ENCODE results near the gene UBE2M.
"Not testable (repeated sequence)": the region's sequence is repeated elsewhere in the genome, so short reads cannot be mapped to it uniquely, and the experiment has no call there.

UBE2M gene

GRCh38 chr19:58510084-58510862, 48.1 kb downstream of the UBE2M start:
- H2AFZ ChIP-seq (ENCODE audit: low read length): no peak overlapping the region
- no peak for TF ChIP-seq EZH2phosphoT487 (IDR thresholded peaks at IDR 0.05; ENCODE audit: borderline replicate concordance)
- TF ChIP-seq CTCF (conservative IDR thresholded peaks at IDR 0.05; ENCODE audit: low read length): no peak
- H3K79me2 ChIP-seq (ENCODE audit: insufficient read depth, low read length): peaks cover 10% of the 10 kb centered on the region; the same call in 1 of the 2 replicates
- peaks cover 12% of the 10 kb centered on the region for H3K4me1 ChIP-seq (ENCODE audit: insufficient read depth, low read length, poor library complexity, severe bottlenecking)
- no peaks in the 10 kb centered on the region for H3K9me2 ChIP-seq (replicated peaks; ENCODE audit: low read depth, low read length)
- no peaks in the 10 kb centered on the region for H3K27me3 ChIP-seq (ENCODE audit: insufficient read depth, low read length, poor library complexity, severe bottlenecking)
- H3F3A ChIP-seq (ENCODE audit: low read depth): no peaks in the 10 kb centered on the region
- H3K4me2 ChIP-seq (ENCODE audit: low read depth, low read length, poor library complexity, severe bottlenecking): no peak overlapping the region
- no peak overlapping the region for H3K4me3 ChIP-seq (ENCODE audit: low read length, poor library complexity, severe bottlenecking)
- H4K20me1 ChIP-seq (ENCODE audit: insufficient read depth, low read length, poor library complexity, severe bottlenecking): no peaks in the 10 kb centered on the region
- no peak overlapping the region for H3K9ac ChIP-seq (ENCODE audit: low read depth, low read length, poor library complexity, severe bottlenecking)
- H3K36me3 ChIP-seq (ENCODE audit: insufficient read depth, low read length): no peaks in the 10 kb centered on the region
- no peaks in the 10 kb centered on the region for H3K9me3 ChIP-seq (ENCODE audit: insufficient read depth, low read depth, low read length)

- no peaks in the 10 kb centered on the region for H3K36me3 ChIP-seq (ENCODE audit: insufficient read depth, low read length)
- H3K4me2 ChIP-seq (ENCODE audit: low read depth, low read length, poor library complexity, severe bottlenecking): no peak overlapping the region
These were observed 48.7 kb downstream of the UBE2M start for GRCh38 chr19:58509731-58510083.

GRCh38 chr19:58507602-58508223, 50.7 kb downstream of the UBE2M start:
- H3F3A ChIP-seq (ENCODE audit: low read depth); H3K4me3 ChIP-seq (ENCODE audit: low read length, poor library complexity, severe bottlenecking); H3K4me2 ChIP-seq (ENCODE audit: low read depth, low read length, poor library complexity, severe bottlenecking); H4K20me1 ChIP-seq (ENCODE audit: insufficient read depth, low read length, poor library complexity, severe bottlenecking); H3K9ac ChIP-seq (ENCODE audit: low read depth, low read length, poor library complexity, severe bottlenecking); H3K9me2 ChIP-seq (replicated peaks; ENCODE audit: low read depth, low read length); H2AFZ ChIP-seq (ENCODE audit: low read length); H3K36me3 ChIP-seq (ENCODE audit: insufficient read depth, low read length); H3K27me3 ChIP-seq (ENCODE audit: insufficient read depth, low read length, poor library complexity, severe bottlenecking); H3K4me1 ChIP-seq (ENCODE audit: insufficient read depth, low read length, poor library complexity, severe bottlenecking); H3K79me2 ChIP-seq (ENCODE audit: insufficient read depth, low read length); H3K9me3 ChIP-seq (ENCODE audit: insufficient read depth, low read depth, low read length): not testable (repeated sequence)

More at GRCh38 chr19:58509731-58510083, 48.7 kb downstream of the UBE2M start:
- H3K4me3 ChIP-seq (ENCODE audit: low read length, poor library complexity, severe bottlenecking): no peak overlapping the region
- no peaks in the 10 kb centered on the region for H4K20me1 ChIP-seq (ENCODE audit: insufficient read depth, low read length, poor library complexity, severe bottlenecking)
- peaks cover 5% of the 10 kb centered on the region; the same call in 1 of the 2 replicates for H3K79me2 ChIP-seq (ENCODE audit: insufficient read depth, low read length)
- no peaks in the 10 kb centered on the region for H3K9me2 ChIP-seq (replicated peaks; ENCODE audit: low read depth, low read length)
- H3K4me1 ChIP-seq (ENCODE audit: insufficient read depth, low read length, poor library complexity, severe bottlenecking): peaks cover 11% of the 10 kb centered on the region
- no peaks in the 10 kb centered on the region for H3K27me3 ChIP-seq (ENCODE audit: insufficient read depth, low read length, poor library complexity, severe bottlenecking)
- no peaks in the 10 kb centered on the region for H3F3A ChIP-seq (ENCODE audit: low read depth)
- H2AFZ ChIP-seq (ENCODE audit: low read length): no peak overlapping the region
- H3K9ac ChIP-seq (ENCODE audit: low read depth, low read length, poor library complexity, severe bottlenecking): no peak overlapping the region
- no peaks in the 10 kb centered on the region for H3K9me3 ChIP-seq (ENCODE audit: insufficient read depth, low read depth, low read length)
- TF ChIP-seq EZH2phosphoT487 (IDR thresholded peaks at IDR 0.05; ENCODE audit: borderline replicate concordance): no peak

Data from Loucy (cell line).